OCI-LY3 (cell line): Measurements from ENCODE around the gene SAMHD1.
A peak's percentile ranks its signal among the peaks of the same experiment; 100 is the strongest.

Source experiments
- H2AFZ ChIP-seq: fragments of 200-600, 300-600 bp; shearing (Covaris generic); 2 replicates; pipeline ENCODE4 v1.6.0; 2014; ENCODE audit warnings: antibody characterized with exemption, low read depth, low read length
- H3K27ac ChIP-seq: fragments of 200-600, 300-600 bp; sonication (generic); 2 replicates; pipeline ENCODE4 v1.5.1; 2014; ENCODE audit warnings: mild to moderate bottlenecking, low read length, moderate library complexity, mixed read lengths
- H3K27me3 ChIP-seq: fragments of 200-600, 300-600 bp; sonication (generic); 2 replicates; pipeline ENCODE4 v1.6.1; 2014; ENCODE audit warnings: low read depth, low read length, mixed read lengths
- H3K36me3 ChIP-seq: fragments of 200-600, 300-600 bp; sonication (generic); replicated peaks from 2 replicates; pipeline ENCODE3; 2014; ENCODE audit warnings: low read depth, low read length, mixed read lengths
- H3K4me1 ChIP-seq: fragments of 300-600, 200-600 bp; sonication (generic); 2 replicates; pipeline ENCODE4 v1.6.1; 2014; ENCODE audit warnings: low read length, mixed read lengths
- H3K4me2 ChIP-seq: fragments of 200-600, 300-600 bp; sonication (generic); 2 replicates; pipeline ENCODE4 v1.6.1; 2014; ENCODE audit warnings: low read length, mixed read lengths
- H3K4me3 ChIP-seq: fragments of 300-600, 200-600 bp; sonication (generic); 2 replicates; pipeline ENCODE4 v1.5.1; 2014; ENCODE audit warnings: antibody characterized with exemption, mild to moderate bottlenecking, low read length, moderate library complexity
- H3K79me2 ChIP-seq: fragments of 300-600, 200-600 bp; shearing (Covaris generic); 2 replicates; pipeline ENCODE4 v1.6.1; 2014; ENCODE audit warnings: mild to moderate bottlenecking, low read length, mixed read lengths
- H3K9ac ChIP-seq: fragments of 300-600, 200-600 bp; shearing (Covaris generic); 2 replicates; pipeline ENCODE4 v1.6.0; 2014; ENCODE audit warnings: mild to moderate bottlenecking, low read length, moderate library complexity
- H3K9me3 ChIP-seq: fragments of 200-600, 300-600 bp; shearing (Covaris generic); 2 replicates; pipeline ENCODE4 v1.6.1; 2014; ENCODE audit warnings: low read length, mixed read lengths; ENCODE audit not compliant: insufficient read depth
- H4K20me1 ChIP-seq: fragments of 200-600, 300-600 bp; sonication (generic); 2 replicates; pipeline ENCODE4 v1.6.1; 2016; ENCODE audit warnings: low read length, mixed read lengths; ENCODE audit not compliant: insufficient read depth
- EZH2phosphoT487 ChIP-seq: fragments of 200-600 bp; shearing (Covaris generic); IDR thresholded peaks from 2 replicates; pipeline ENCODE4 v1.6.1; 2018; ENCODE audit warnings: antibody characterized with exemption, mixed run types, low read depth
- TF ChIP-seq, protein P1 (sequence below): fragments of 200-600, 300-600 bp; sonication (generic); IDR thresholded peaks from 2 replicates; pipeline ENCODE4 v1.5.1; 2014; ENCODE audit warnings: antibody characterized with exemption, low read length, low read depth

Gene SAMHD1

GRCh38 chr20:36866681-36867495 is 84.6 kb downstream of the SAMHD1 start:
- H3K4me1 ChIP-seq: peaks cover 30% of the 10 kb centered on the region
- no peaks in the 10 kb centered on the region for H3K36me3 ChIP-seq
- H3K79me2 ChIP-seq: peaks cover 9% of the 10 kb centered on the region; the same call in 1 of the 2 replicates
- H3K27ac ChIP-seq: 0 out of 2 replicates have a peak overlapping the region, but pooled peaks have one; percentile 7
- peak overlapping the region; percentile 6; the same call in 1 of the 2 replicates for H3K9ac ChIP-seq
- no peaks in the 10 kb centered on the region for H3K27me3 ChIP-seq
- TF ChIP-seq, protein P1, sequence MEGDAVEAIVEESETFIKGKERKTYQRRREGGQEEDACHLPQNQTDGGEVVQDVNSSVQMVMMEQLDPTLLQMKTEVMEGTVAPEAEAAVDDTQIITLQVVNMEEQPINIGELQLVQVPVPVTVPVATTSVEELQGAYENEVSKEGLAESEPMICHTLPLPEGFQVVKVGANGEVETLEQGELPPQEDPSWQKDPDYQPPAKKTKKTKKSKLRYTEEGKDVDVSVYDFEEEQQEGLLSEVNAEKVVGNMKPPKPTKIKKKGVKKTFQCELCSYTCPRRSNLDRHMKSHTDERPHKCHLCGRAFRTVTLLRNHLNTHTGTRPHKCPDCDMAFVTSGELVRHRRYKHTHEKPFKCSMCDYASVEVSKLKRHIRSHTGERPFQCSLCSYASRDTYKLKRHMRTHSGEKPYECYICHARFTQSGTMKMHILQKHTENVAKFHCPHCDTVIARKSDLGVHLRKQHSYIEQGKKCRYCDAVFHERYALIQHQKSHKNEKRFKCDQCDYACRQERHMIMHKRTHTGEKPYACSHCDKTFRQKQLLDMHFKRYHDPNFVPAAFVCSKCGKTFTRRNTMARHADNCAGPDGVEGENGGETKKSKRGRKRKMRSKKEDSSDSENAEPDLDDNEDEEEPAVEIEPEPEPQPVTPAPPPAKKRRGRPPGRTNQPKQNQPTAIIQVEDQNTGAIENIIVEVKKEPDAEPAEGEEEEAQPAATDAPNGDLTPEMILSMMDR: no peak
- no peak for TF ChIP-seq EZH2phosphoT487
- peak overlapping the region; percentile 68 for H3K4me2 ChIP-seq
- no peaks in the 10 kb centered on the region for H3K9me3 ChIP-seq
- H2AFZ ChIP-seq: no peak overlapping the region
- H3K4me3 ChIP-seq: peak overlapping the region; percentile 19; the same call in 1 of the 2 replicates
- no peaks in the 10 kb centered on the region for H4K20me1 ChIP-seq

- Histone ChIP-seq H2AFZ (no peak overlapping the region), H3K9ac (no peak overlapping the region), H3K9me3 (no peaks in the 10 kb centered on the region), H3K27me3 (no peaks in the 10 kb centered on the region), H3K4me1 (peaks cover 37% of the 10 kb centered on the region), H4K20me1 (no peaks in the 10 kb centered on the region), H3K4me2 (peak overlapping the region; percentile 68), H3K27ac (no peak overlapping the region), H3K4me3 (no peak overlapping the region), H3K79me2 (peaks cover 17% of the 10 kb centered on the region), H3K36me3 (no peaks in the 10 kb centered on the region)
- TF ChIP-seq EZH2phosphoT487: no peak
- TF ChIP-seq, protein P1: no peak
These were observed 85.3 kb downstream of the SAMHD1 start for GRCh38 chr20:36866164-36866563.

DNA sequence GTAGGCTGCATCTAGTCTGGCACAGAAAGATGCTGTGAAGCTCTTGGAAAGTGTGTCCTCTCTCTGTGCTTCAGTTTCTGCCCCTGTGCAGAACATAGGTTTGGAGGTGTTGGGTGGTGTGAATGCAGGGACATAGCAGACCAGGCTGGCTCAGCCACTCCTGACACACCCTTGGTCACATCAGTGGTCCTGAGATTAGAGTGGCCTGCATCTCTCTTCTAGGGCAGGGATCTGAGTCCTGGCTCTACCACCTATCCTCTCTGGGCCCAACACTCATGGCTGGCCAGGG is 85.7 kb downstream of the SAMHD1 start:
- H3K36me3 ChIP-seq: no peaks in the 10 kb centered on the region
- peaks cover 18% of the 10 kb centered on the region for H3K79me2 ChIP-seq
- no peaks in the 10 kb centered on the region for H3K27me3 ChIP-seq
- H3K27ac ChIP-seq: no peak overlapping the region
- peaks cover 41% of the 10 kb centered on the region for H3K4me1 ChIP-seq
- H3K9me3 ChIP-seq: no peaks in the 10 kb centered on the region
- H3K4me2 ChIP-seq: no peak overlapping the region
- H3K9ac ChIP-seq: no peak overlapping the region
- TF ChIP-seq EZH2phosphoT487: no peak
- TF ChIP-seq, protein P1: no peak
- no peak overlapping the region for H2AFZ ChIP-seq
- no peaks in the 10 kb centered on the region for H4K20me1 ChIP-seq
- H3K4me3 ChIP-seq: no peak overlapping the region

GRCh38 chr20:36865076-36865860 is 86.2 kb downstream of the SAMHD1 start:
- TF ChIP-seq, protein P1: no peak
- TF ChIP-seq EZH2phosphoT487: no peak
- Histone ChIP-seq H3K79me2 (peaks cover 18% of the 10 kb centered on the region), H3K4me1 (peaks cover 45% of the 10 kb centered on the region), H3K27ac (no peak overlapping the region), H3K36me3 (no peaks in the 10 kb centered on the region), H3K9me3 (no peaks in the 10 kb centered on the region), H3K4me2 (peak overlapping the region; percentile 89), H4K20me1 (no peaks in the 10 kb centered on the region), H3K27me3 (no peaks in the 10 kb centered on the region), H3K9ac (peak overlapping the region; percentile 69; the same call in 1 of the 2 replicates), H3K4me3 (peak overlapping the region; percentile 77), H2AFZ (no peak overlapping the region)
